Glomerular visceral epithelial cell (primary cell): ENCODE measurements around the gene COMMD10.
A peak's percentile ranks its signal among the peaks of the same experiment; 100 is the strongest.
"Not testable (repeated sequence)": the region's sequence is repeated elsewhere in the genome, so short reads cannot be mapped to it uniquely, and the experiment has no call there.

Experiments
- DNase-seq: peaks from one replicate; pipeline ENCODE4 v3.0.0-alpha.2; 2016; ENCODE audit errors: extremely low spot score

COMMD10 gene

GRCh38 chr5:116097301-116097700 lies 12.5 kb downstream of the COMMD10 start:
- DNase-seq, result no peak

GRCh38 chr5:116098998-116099397 lies 14.2 kb downstream of the COMMD10 start:
- no peak for DNase-seq

GRCh38 chr5:116104941-116105340 lies 20.1 kb downstream of the COMMD10 start:
- not testable (repeated sequence) for DNase-seq

GRCh38 chr5:116115163-116115562 lies 30.3 kb downstream of the COMMD10 start:
- DNase-seq, result no peak

- DNase-seq, result no peak
Observed at GRCh38 chr5:116130471-116130870, 45.6 kb downstream of the COMMD10 start.

GRCh38 chr5:116130976-116131375 lies 46.2 kb downstream of the COMMD10 start:
- no peak for DNase-seq

GRCh38 chr5:116133281-116133680 lies 48.5 kb downstream of the COMMD10 start:
- no peak for DNase-seq

- DNase-seq, result no peak
Observed at GRCh38 chr5:116135344-116135743, 50.5 kb downstream of the COMMD10 start.

GRCh38 chr5:116137544-116138378 lies 52.9 kb downstream of the COMMD10 start:
- peak; percentile 52 for DNase-seq

- DNase-seq, result no peak
Observed at GRCh38 chr5:116142495-116142894, 57.7 kb downstream of the COMMD10 start.

GRCh38 chr5:116144103-116144502 lies 59.3 kb downstream of the COMMD10 start:
- peak; percentile 25 for DNase-seq

GRCh38 chr5:116144991-116145390 lies 60.2 kb downstream of the COMMD10 start:
- no peak for DNase-seq

GRCh38 chr5:116145416-116145815 lies 60.6 kb downstream of the COMMD10 start:
- DNase-seq, result no peak

- no peak for DNase-seq
Observed at GRCh38 chr5:116152169-116152568, 67.3 kb downstream of the COMMD10 start.

GRCh38 chr5:116153687-116154174 lies 68.9 kb downstream of the COMMD10 start:
- DNase-seq, result no peak

GRCh38 chr5:116154252-116154651 lies 69.4 kb downstream of the COMMD10 start:
- DNase-seq, result no peak

GRCh38 chr5:116154931-116155330 lies 70.1 kb downstream of the COMMD10 start:
- DNase-seq, result no peak

- DNase-seq, result no peak
Observed at GRCh38 chr5:116157902-116158301, 73.1 kb downstream of the COMMD10 start.

- no peak for DNase-seq
Observed at GRCh38 chr5:116159006-116159405, 74.2 kb downstream of the COMMD10 start.

GRCh38 chr5:116174111-116174510 lies 89.3 kb downstream of the COMMD10 start:
- no peak for DNase-seq

- DNase-seq, result no peak
Observed at GRCh38 chr5:116176121-116176520, 91.3 kb downstream of the COMMD10 start.

GRCh38 chr5:116178925-116179324 lies 94.1 kb downstream of the COMMD10 start:
- DNase-seq, result no peak

GRCh38 chr5:116209166-116209565 lies 124.3 kb downstream of the COMMD10 start:
- DNase-seq, result no peak

GRCh38 chr5:116212225-116212624 lies 127.4 kb downstream of the COMMD10 start:
- DNase-seq, result no peak
